H9 (cell line): ENCODE data around the gene SERINC3. TPM values are rescaled to one million over a fixed set of nuclear protein-coding genes. Genes with fewer than 3 reads are reported as not detected.

Experiments used
- DNase-seq: peaks from one replicate; pipeline ENCODE4 v3.0.0-alpha.2; 2017
- H2AFZ ChIP-seq: one replicate; pipeline ENCODE4 v1.6.1; 2013; ENCODE audit warnings: mild to moderate bottlenecking, low read length, control low read depth, moderate library complexity
- H2AK5ac ChIP-seq: 2 replicates; pipeline ENCODE4 v1.6.1; 2013; ENCODE audit warnings: low read length, control low read depth, mixed read lengths; ENCODE audit not compliant: insufficient read length
- H2BK120ac ChIP-seq: one replicate; pipeline ENCODE4 v1.6.1; 2013; ENCODE audit warnings: low read depth, mild to moderate bottlenecking, low read length, control low read depth, inconsistent platforms; ENCODE audit not compliant: poor library complexity, severe bottlenecking
- H2BK12ac ChIP-seq: 2 replicates; pipeline ENCODE4 v1.6.1; 2013; ENCODE audit warnings: low read length, control low read depth, mixed read lengths, low read depth; ENCODE audit not compliant: insufficient read length
- H2BK15ac ChIP-seq: 2 replicates; pipeline ENCODE4 v1.6.1; 2013; ENCODE audit warnings: low read depth, low read length, control low read depth
- H2BK20ac ChIP-seq: one replicate; pipeline ENCODE4 v1.6.1; 2013; ENCODE audit warnings: low read depth, mild to moderate bottlenecking, low read length, control low read depth, inconsistent platforms; ENCODE audit not compliant: poor library complexity, severe bottlenecking
- H2BK5ac ChIP-seq: 2 replicates; pipeline ENCODE4 v1.6.1; 2013; ENCODE audit warnings: low read length, control low read depth, mixed read lengths; ENCODE audit not compliant: insufficient read length
- H3K14ac ChIP-seq: 2 replicates; pipeline ENCODE4 v1.6.1; 2013; ENCODE audit warnings: low read length, control low read depth; ENCODE audit not compliant: insufficient read depth
- H3K18ac ChIP-seq: 2 replicates; pipeline ENCODE4 v1.6.1; 2013; ENCODE audit warnings: low read depth, mild to moderate bottlenecking, mixed read lengths, low read length, control low read depth; ENCODE audit not compliant: insufficient read length
- H3K23ac ChIP-seq: 2 replicates; pipeline ENCODE4 v1.6.1; 2013; ENCODE audit warnings: low read length, control low read depth, mixed read lengths, low read depth; ENCODE audit not compliant: insufficient read length
- H3K23me2 ChIP-seq: 2 replicates; pipeline ENCODE4 v1.6.1; 2013; ENCODE audit warnings: low read depth, mild to moderate bottlenecking, mixed read lengths, low read length, control low read depth; ENCODE audit not compliant: insufficient read length, poor library complexity, severe bottlenecking
- H3K27ac ChIP-seq: 2 replicates; pipeline ENCODE4 v1.5.1; 2013; ENCODE audit warnings: low read length, control low read depth, mixed read lengths, low read depth; ENCODE audit not compliant: insufficient read length
- H3K27me3 ChIP-seq: 2 replicates; pipeline ENCODE4 v1.6.1; 2013; ENCODE audit warnings: low read length, control low read depth, inconsistent platforms; ENCODE audit not compliant: insufficient read depth
- H3K4ac ChIP-seq: 2 replicates; pipeline ENCODE4 v1.6.1; 2013; ENCODE audit warnings: low read depth, mild to moderate bottlenecking, control low read depth, inconsistent platforms, low read length, moderate library complexity
- H3K4me1 ChIP-seq: 2 replicates; pipeline ENCODE4 v1.6.1; 2013; ENCODE audit warnings: low read length, control low read depth, inconsistent platforms; ENCODE audit not compliant: insufficient read depth
- H3K4me2 ChIP-seq: 2 replicates; pipeline ENCODE4 v1.6.1; 2013; ENCODE audit warnings: low read length, control low read depth, mixed read lengths; ENCODE audit not compliant: insufficient read length, insufficient read depth
- H3K56ac ChIP-seq: 2 replicates; pipeline ENCODE4 v1.6.1; 2013; ENCODE audit warnings: low read depth, mild to moderate bottlenecking, mixed read lengths, low read length, control low read depth; ENCODE audit not compliant: insufficient read length
- H3K79me1 ChIP-seq: 2 replicates; pipeline ENCODE4 v1.6.1; 2013; ENCODE audit warnings: low read depth, mild to moderate bottlenecking, moderate library complexity, low read length, control low read depth, inconsistent platforms; ENCODE audit not compliant: insufficient read depth, poor library complexity, severe bottlenecking
- H3K79me2 ChIP-seq: 2 replicates; pipeline ENCODE4 v1.6.1; 2013; ENCODE audit warnings: low read length, control low read depth, inconsistent platforms; ENCODE audit not compliant: insufficient read depth
- H3K9ac ChIP-seq: 2 replicates; pipeline ENCODE4 v1.6.1; 2013; ENCODE audit warnings: low read length, control low read depth, mixed read lengths; ENCODE audit not compliant: insufficient read length; ENCODE audit errors: extremely low read depth
- H3K9me3 ChIP-seq: one replicate; pipeline ENCODE4 v1.6.1; 2013; ENCODE audit warnings: low read depth, low read length, inconsistent platforms; ENCODE audit not compliant: control insufficient read depth
- H3T11ph ChIP-seq: one replicate; pipeline ENCODE4 v1.6.1; 2013; ENCODE audit warnings: mild to moderate bottlenecking, low read length, control low read depth, inconsistent platforms
- H4K20me1 ChIP-seq: one replicate; pipeline ENCODE4 v1.6.1; 2013; ENCODE audit not compliant: control insufficient read depth, insufficient read length, insufficient read depth
- H4K5ac ChIP-seq: 2 replicates; pipeline ENCODE4 v1.6.1; 2013; ENCODE audit warnings: low read depth, mild to moderate bottlenecking, mixed read lengths, low read length, control low read depth; ENCODE audit not compliant: insufficient read length
- H4K8ac ChIP-seq: replicated peaks from 2 replicates; pipeline ENCODE4 v1.6.1; 2013; ENCODE audit warnings: low read length, control low read depth, mixed read lengths, low read depth; ENCODE audit not compliant: insufficient read length
- H4K91ac ChIP-seq: 2 replicates; pipeline ENCODE4 v1.6.1; 2013; ENCODE audit warnings: low read depth, mild to moderate bottlenecking, moderate library complexity, mixed read lengths, low read length, control low read depth; ENCODE audit not compliant: insufficient read length
- H3K27ac Mint-ChIP-seq, 3 experiments: 2 replicates in 2 of 3; 3 replicates in 1 of 3; pipeline ENCODE4 v1.8.0; 2020 to 2021; ENCODE audit warnings: mixed read lengths in 3 of 3, mild to moderate bottlenecking in 1 of 3, moderate library complexity in 1 of 3
- H3K27me3 Mint-ChIP-seq: 2 replicates; pipeline ENCODE4 v1.8.0; 2021; ENCODE audit warnings: low read depth, mild to moderate bottlenecking, moderate library complexity, mixed read lengths
- H3K36me3 Mint-ChIP-seq, 3 experiments: 2 replicates in 2 of 3; 3 replicates in 1 of 3; pipeline ENCODE4 v1.8.0; 2020 to 2021; ENCODE audit warnings: low read depth in 3 of 3, mixed read lengths in 3 of 3; ENCODE audit not compliant: insufficient read depth in 1 of 3
- H3K4me1 Mint-ChIP-seq, 2 experiments: 2 replicates each; pipeline ENCODE4 v1.8.0; 2020; ENCODE audit warnings: mixed read lengths in 2 of 2
- H3K4me3 Mint-ChIP-seq, 2 experiments: 2 replicates in 1 of 2; 3 replicates in 1 of 2; pipeline ENCODE4 v1.8.0; 2020 to 2021; ENCODE audit warnings: mild to moderate bottlenecking in 2 of 2, mixed read lengths in 2 of 2, moderate library complexity in 1 of 2
- H3K9me3 Mint-ChIP-seq, 2 experiments: 2 replicates in 1 of 2; 3 replicates in 1 of 2; pipeline ENCODE4 v1.8.0; 2020; ENCODE audit warnings: mild to moderate bottlenecking in 2 of 2, mixed read lengths in 2 of 2, moderate library complexity in 1 of 2
- CTCF ChIP-seq: fragments of 200-600 bp; sonication (generic); conservative IDR thresholded peaks from 3 replicates; pipeline ENCODE4 v1.8.0; 2021; ENCODE audit warnings: antibody characterized with exemption, mild to moderate bottlenecking
- WGBS: extraction: QIAGEN DNeasy Blood & Tissue Kit; methylation state at CpG from one replicate; pipeline ENCODE4 v1.1.7; 2013; ENCODE audit warnings: missing lambda C conversion rate, low lambda C conversion rate, mixed read lengths; ENCODE audit not compliant: insufficient read length; ENCODE audit errors: extremely low coverage; 5-methylcytosine and 5-hydroxymethylcytosine counted together
- total RNA-seq: library from RNA; stranded (reverse); gene quantifications from 2 replicates; pipeline ENCODE4 v1.2.1, GENCODE V29; 2021

The SERINC3 gene
- total RNA-seq, 1 experiment from 2014 or later: 41.5 TPM

DNA sequence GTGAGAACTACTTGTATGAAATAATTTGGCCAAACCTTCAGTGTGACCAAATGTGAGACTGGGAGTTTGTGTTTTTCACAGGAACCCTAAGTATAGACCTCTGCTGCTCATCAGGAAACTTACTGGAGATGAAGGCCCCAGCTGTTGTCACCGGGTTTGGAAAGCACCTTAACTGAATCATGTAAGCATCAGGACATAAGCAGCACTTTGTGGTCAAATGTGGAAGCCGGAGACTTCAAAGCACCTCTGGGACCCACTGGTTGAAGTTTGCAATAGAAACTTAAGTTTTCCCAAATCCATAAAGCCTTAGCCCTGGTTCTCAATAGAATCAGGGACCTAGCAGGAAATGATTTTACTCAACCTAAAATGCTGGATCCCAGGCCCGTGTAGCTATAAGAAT, 31.9 kb downstream of the SERINC3 start:
- H3K9ac ChIP-seq: no peak overlapping the region
- no peak overlapping the region for H3K4ac ChIP-seq
- H3K79me2 ChIP-seq: no peaks in the 10 kb centered on the region
- H3K23ac ChIP-seq: no peak overlapping the region
- no peak overlapping the region for H2AFZ ChIP-seq
- H3T11ph ChIP-seq: no peak overlapping the region
- no peak overlapping the region for H2BK15ac ChIP-seq
- no peak overlapping the region for H3K18ac ChIP-seq
- no peak for TF ChIP-seq CTCF
- no peak overlapping the region for H2BK5ac ChIP-seq
- H3K36me3 Mint-ChIP-seq: peaks cover 12 to 56% (median 51%) of the 10 kb centered on the region in 3 experiments; a peak in 6 of 7 replicates
- no peak overlapping the region for H4K5ac ChIP-seq
- no peak overlapping the region for H3K14ac ChIP-seq
- H2BK12ac ChIP-seq: no peak overlapping the region
- no peaks in the 10 kb centered on the region for H3K4me1 ChIP-seq
- no peak for DNase-seq
- no peaks in the 10 kb centered on the region for H3K4me1 Mint-ChIP-seq
- no peak overlapping the region for H4K8ac ChIP-seq
- H4K20me1 ChIP-seq: no peaks in the 10 kb centered on the region
- no peak overlapping the region for H2BK20ac ChIP-seq
- H2AK5ac ChIP-seq: no peak overlapping the region
- H3K27ac Mint-ChIP-seq: no peak overlapping the region
- H3K9me3 ChIP-seq: no peaks in the 10 kb centered on the region
- no peak overlapping the region for H3K4me3 Mint-ChIP-seq
- H3K27me3 ChIP-seq: no peaks in the 10 kb centered on the region
- H4K91ac ChIP-seq: no peak overlapping the region
- no peaks in the 10 kb centered on the region for H3K9me3 Mint-ChIP-seq
- no peak overlapping the region for H2BK120ac ChIP-seq
- H3K27me3 Mint-ChIP-seq: no peaks in the 10 kb centered on the region
- no peaks in the 10 kb centered on the region for H3K23me2 ChIP-seq
- H3K27ac ChIP-seq: no peak overlapping the region
- no peak overlapping the region for H3K56ac ChIP-seq
- H3K4me2 ChIP-seq: no peak overlapping the region
- no CpG with 5 or more reads among the region's 3 CpGs for WGBS
- no peaks in the 10 kb centered on the region for H3K79me1 ChIP-seq
